ENCODE measurements around the gene RPTOR. TPM values are rescaled to one million over a fixed set of nuclear protein-coding genes. Genes with fewer than 3 reads are reported as not detected.

RPTOR gene
- total RNA-seq, 1 experiment from 2014 or later: 25.1 TPM

- Histone ChIP-seq H2BK12ac (ENCODE audit: insufficient read length, low read depth, low read length) (no peak overlapping the region), H3K27me3 (ENCODE audit: insufficient read depth, low read length) (no peaks in the 10 kb centered on the region), H3K4me1 (ENCODE audit: insufficient read depth, low read length) (no peaks in the 10 kb centered on the region; the same call in 1 of the 2 replicates), H3K14ac (ENCODE audit: insufficient read depth, low read length) (no peak overlapping the region), H3K56ac (ENCODE audit: insufficient read length, low read depth, low read length) (no peak overlapping the region), H3K79me2 (ENCODE audit: insufficient read depth, low read length) (peaks cover 4% of the 10 kb centered on the region; the same call in 1 of the 2 replicates), H2BK15ac (ENCODE audit: low read depth, low read length) (no peak overlapping the region), H3K27ac (ENCODE audit: insufficient read length, low read depth, low read length) (no peak overlapping the region), H3T11ph (ENCODE audit: low read length) (no peak overlapping the region), H3K23me2 (ENCODE audit: insufficient read length, low read depth, low read length, poor library complexity, severe bottlenecking) (no peaks in the 10 kb centered on the region), H2BK120ac (ENCODE audit: low read depth, low read length, poor library complexity, severe bottlenecking) (no peak overlapping the region), H4K8ac (replicated peaks; ENCODE audit: insufficient read length, low read depth, low read length) (no peak overlapping the region), H3K4me2 (ENCODE audit: insufficient read depth, insufficient read length, low read length) (no peak overlapping the region), H2AK5ac (ENCODE audit: insufficient read length, low read length) (no peak overlapping the region), H3K79me1 (ENCODE audit: insufficient read depth, low read depth, low read length, poor library complexity, severe bottlenecking) (no peaks in the 10 kb centered on the region), H4K91ac (ENCODE audit: insufficient read length, low read depth, low read length) (no peak overlapping the region), H3K9me3 (ENCODE audit: control insufficient read depth, low read depth, low read length) (no peaks in the 10 kb centered on the region), H4K20me1 (ENCODE audit: control insufficient read depth, insufficient read depth, insufficient read length) (peaks cover 6% of the 10 kb centered on the region), H3K9ac (ENCODE audit: extremely low read depth, insufficient read length, low read length) (no peak overlapping the region), H3K4ac (ENCODE audit: low read depth, low read length) (no peak overlapping the region), H3K23ac (ENCODE audit: insufficient read length, low read depth, low read length) (no peak overlapping the region), H4K5ac (ENCODE audit: insufficient read length, low read depth, low read length) (no peak overlapping the region), H2BK5ac (ENCODE audit: insufficient read length, low read length) (no peak overlapping the region), H3K18ac (ENCODE audit: insufficient read length, low read depth, low read length) (no peak overlapping the region), H2AFZ (ENCODE audit: low read length) (no peak overlapping the region), H2BK20ac (ENCODE audit: low read depth, low read length, poor library complexity, severe bottlenecking) (no peak overlapping the region)
- WGBS (ENCODE audit: extremely low coverage, insufficient read length, low lambda C conversion rate): no CpG with 5 or more reads among the region's 9 CpGs
- Mint-ChIP-seq H3K9me3 (peaks cover 11 to 12% of the 10 kb centered on the region in 2 experiments), H3K4me3 (no peak overlapping the region), H3K36me3 (ENCODE audit: insufficient read depth in 1 of 3, low read depth in 3 of 3) (peaks cover 5 to 12% (median 12%) of the 10 kb centered on the region in 3 experiments), H3K4me1 (peaks cover 40 to 48% of the 10 kb centered on the region in 2 experiments), H3K27ac (peak overlapping the region in 1 of 3 experiments; percentile 36; a peak in 2 of 7 replicates), H3K27me3 (ENCODE audit: low read depth) (no peaks in the 10 kb centered on the region)
- no peak for TF ChIP-seq CTCF (conservative IDR thresholded peaks at IDR 0.05)
- no peak for DNase-seq
These were observed 157.1 kb downstream of the RPTOR start for GRCh38 chr17:80701730-80702129.

Data from H9 (cell line).